Choroid plexus epithelial cell (primary cell): ENCODE results near the gene PPM1H.
A peak's percentile ranks its signal among the peaks of the same experiment; 100 is the strongest.

Experiments used
- DNase-seq: peaks from one replicate; pipeline ENCODE4 v3.0.0-alpha.2; 2010; ENCODE audit warnings: low read depth
- H3K4me3 ChIP-seq: 2 replicates; pipeline ENCODE4 v1.5.1; 2011; ENCODE audit warnings: low read depth, mild to moderate bottlenecking, control low read depth, low read length, moderate library complexity
- TF ChIP-seq, protein P1 (sequence below): conservative IDR thresholded peaks from 2 replicates; pipeline ENCODE4 v1.5.1; 2011; ENCODE audit warnings: low read depth, mild to moderate bottlenecking, control low read depth, inconsistent platforms, low read length, moderate library complexity

The PPM1H gene

DNA sequence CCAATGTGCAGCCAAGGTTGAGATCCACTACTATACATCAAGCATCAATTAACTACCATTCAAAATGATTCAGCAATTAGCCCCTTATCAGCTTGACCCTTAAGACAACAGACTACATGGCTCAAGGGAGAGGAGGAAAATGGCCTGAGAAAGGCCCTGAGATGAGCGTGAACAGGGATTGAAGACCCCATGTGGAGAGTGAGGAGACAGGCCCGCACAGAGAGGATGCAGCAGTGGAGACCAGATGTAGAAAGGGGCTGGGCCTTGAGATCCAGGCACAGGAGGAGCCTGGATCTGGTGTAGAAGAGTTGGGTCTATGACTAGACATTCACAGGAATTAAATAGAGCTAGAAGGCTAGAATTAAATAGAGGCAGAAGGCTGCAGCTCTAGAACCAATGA, 239.3 kb downstream of the PPM1H start:
- H3K4me3 ChIP-seq, result no peak overlapping the region
- TF ChIP-seq, protein P1, sequence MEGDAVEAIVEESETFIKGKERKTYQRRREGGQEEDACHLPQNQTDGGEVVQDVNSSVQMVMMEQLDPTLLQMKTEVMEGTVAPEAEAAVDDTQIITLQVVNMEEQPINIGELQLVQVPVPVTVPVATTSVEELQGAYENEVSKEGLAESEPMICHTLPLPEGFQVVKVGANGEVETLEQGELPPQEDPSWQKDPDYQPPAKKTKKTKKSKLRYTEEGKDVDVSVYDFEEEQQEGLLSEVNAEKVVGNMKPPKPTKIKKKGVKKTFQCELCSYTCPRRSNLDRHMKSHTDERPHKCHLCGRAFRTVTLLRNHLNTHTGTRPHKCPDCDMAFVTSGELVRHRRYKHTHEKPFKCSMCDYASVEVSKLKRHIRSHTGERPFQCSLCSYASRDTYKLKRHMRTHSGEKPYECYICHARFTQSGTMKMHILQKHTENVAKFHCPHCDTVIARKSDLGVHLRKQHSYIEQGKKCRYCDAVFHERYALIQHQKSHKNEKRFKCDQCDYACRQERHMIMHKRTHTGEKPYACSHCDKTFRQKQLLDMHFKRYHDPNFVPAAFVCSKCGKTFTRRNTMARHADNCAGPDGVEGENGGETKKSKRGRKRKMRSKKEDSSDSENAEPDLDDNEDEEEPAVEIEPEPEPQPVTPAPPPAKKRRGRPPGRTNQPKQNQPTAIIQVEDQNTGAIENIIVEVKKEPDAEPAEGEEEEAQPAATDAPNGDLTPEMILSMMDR, result no peak
- no peak for DNase-seq

DNA sequence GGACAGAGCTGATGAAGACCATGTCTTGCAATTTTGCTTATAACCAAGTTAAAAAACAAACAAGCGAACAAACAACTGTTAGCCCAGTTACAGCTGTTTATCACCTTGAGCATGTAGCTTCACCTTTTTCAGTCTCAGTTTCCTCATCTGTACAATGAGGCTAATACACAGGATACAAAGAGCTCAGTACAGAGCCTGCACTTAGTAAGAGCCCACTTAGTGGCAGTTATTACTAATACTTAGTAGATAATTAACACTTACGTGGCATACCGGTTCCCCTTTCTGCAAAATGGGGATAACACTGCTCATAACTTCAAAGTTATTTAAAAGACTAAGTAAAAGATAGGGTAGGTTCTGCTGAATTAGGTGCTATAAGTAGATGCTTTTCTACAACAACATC, 240.3 kb downstream of the PPM1H start:
- no peak for DNase-seq
- TF ChIP-seq, protein P1, result no peak
- H3K4me3 ChIP-seq, result no peak overlapping the region

DNA sequence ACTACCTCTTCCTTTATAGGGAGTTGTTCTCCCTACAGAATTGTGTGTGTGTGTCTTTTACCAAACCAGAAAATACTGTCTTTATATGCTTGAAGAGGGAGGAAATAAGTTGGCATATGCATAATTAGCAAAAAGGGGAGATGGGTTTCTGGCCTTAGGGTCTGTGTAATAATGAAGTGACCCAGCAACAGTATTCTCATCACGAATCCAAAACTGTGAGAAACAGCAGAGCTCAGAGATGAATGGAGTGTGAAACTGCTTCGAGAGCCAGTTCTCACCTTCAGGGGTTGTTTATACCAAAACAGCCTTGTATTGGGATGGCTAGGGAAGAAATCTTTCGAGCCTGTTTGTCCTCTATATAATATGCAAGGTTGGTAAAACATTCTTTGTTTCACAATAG, 240.8 kb downstream of the PPM1H start:
- no peak overlapping the region for H3K4me3 ChIP-seq
- TF ChIP-seq, protein P1, result no peak
- DNase-seq, result no peak

DNA sequence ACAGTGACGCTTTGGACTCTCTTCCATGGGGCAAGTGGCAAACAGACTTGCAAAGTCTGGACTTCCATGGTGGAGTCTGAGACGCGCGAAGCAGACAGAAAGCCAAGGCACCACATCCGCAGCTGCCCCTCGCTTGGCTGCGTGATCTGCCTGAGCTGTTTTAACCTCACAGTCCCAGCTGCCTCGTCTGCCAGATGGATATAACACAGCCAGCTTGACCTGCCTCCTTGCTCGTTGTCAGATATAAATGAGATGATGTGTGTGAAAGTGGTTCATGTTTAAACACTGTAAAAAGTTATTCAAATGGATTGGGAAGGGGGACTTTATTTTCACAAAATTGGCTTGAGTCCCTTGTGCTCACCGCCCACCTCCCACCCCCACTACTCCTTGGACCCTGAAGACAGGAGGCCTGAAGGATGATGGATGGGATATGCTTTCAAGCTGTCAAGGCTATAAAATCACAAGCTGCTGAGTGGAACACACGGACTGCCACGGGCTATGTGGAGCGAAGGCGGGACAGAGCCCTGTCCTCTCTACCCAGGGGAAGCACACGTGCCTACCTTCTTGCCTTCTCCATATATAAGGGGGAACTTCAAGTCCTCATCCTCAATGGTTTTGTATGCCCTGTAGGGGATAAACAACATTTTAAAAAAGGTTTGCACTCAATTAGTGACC, 241.4 kb downstream of the PPM1H start:
- TF ChIP-seq, protein P1, result no peak
- H3K4me3 ChIP-seq, result no peak overlapping the region
- no peak for DNase-seq

DNA sequence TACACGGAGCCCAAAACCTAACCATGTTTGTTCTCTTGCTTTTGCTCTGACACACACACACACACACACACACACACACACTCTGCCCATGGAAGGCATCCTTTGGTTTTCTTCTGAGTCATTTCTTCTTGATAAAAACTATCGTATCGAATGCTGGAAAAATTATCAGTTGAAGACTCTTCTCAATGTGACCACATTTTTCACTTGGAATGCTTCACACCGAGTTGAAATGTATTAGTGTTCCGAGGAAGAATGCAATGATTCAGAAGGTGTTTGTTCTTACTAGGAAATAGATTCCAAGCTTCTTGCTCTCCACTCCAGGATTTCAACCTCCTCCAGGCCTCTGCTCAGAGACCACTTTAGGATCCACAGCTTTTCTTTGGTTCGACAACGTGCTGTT, 242.1 kb downstream of the PPM1H start:
- no peak overlapping the region for H3K4me3 ChIP-seq
- TF ChIP-seq, protein P1, result no peak
- DNase-seq, result peak; percentile 80

DNA sequence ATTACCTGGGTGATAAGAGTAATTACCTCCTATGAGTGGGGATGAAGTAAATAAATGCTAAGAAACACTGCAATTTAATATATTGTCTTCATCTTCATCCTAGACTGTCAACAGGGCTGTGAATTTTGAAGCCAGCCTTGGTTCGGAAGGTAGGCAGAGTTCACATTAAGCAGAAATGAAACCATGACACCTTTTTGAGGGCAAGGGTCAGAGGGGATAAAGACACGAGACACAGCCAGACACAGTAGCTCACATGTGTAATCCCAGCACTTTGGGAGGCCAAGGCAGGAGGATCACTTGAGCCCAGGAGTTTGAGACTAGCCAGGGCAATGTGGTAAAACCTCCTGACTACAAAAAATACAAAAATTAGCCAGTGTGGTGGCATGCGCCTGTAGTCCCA, 243.6 kb downstream of the PPM1H start:
- H3K4me3 ChIP-seq, result no peak overlapping the region
- TF ChIP-seq, protein P1, result no peak
- no peak for DNase-seq
